Measurements from ENCODE around the gene PSPN.
"Not testable (repeated sequence)": the region's sequence is repeated elsewhere in the genome, so short reads cannot be mapped to it uniquely, and the experiment has no call there.

PSPN gene

GRCh38 chr19:6406401-6406800 lies 30.7 kb upstream of the PSPN start:
- H3K4me3 ChIP-seq (ENCODE audit: low read depth, low read length): no peak overlapping the region
- TF ChIP-seq CTCF (IDR thresholded peaks at IDR 0.05; ENCODE audit: low read depth, low read length): no peak
- TF ChIP-seq MAX (IDR thresholded peaks at IDR 0.05; ENCODE audit: low read depth, low read length): no peak
- no peak for TF ChIP-seq MYC (IDR thresholded peaks at IDR 0.05; ENCODE audit: low read depth, low read length)
- TF ChIP-seq POLR2A (IDR thresholded peaks at IDR 0.05; ENCODE audit: extremely low read depth, insufficient read length): no peak
- DNase-seq (ENCODE audit: low read depth): no peak

GRCh38 chr19:6402837-6403608 lies 27.3 kb upstream of the PSPN start:
- TF ChIP-seq MAX (IDR thresholded peaks at IDR 0.05; ENCODE audit: low read depth, low read length) (no peak), CTCF (IDR thresholded peaks at IDR 0.05; ENCODE audit: low read depth, low read length) (no peak), MYC (IDR thresholded peaks at IDR 0.05; ENCODE audit: low read depth, low read length) (no peak), POLR2A (IDR thresholded peaks at IDR 0.05; ENCODE audit: extremely low read depth, insufficient read length) (no peak)

GRCh38 chr19:6402058-6402457 lies 26.3 kb upstream of the PSPN start:
- TF ChIP-seq MAX (IDR thresholded peaks at IDR 0.05; ENCODE audit: low read depth, low read length) (no peak), MYC (IDR thresholded peaks at IDR 0.05; ENCODE audit: low read depth, low read length) (no peak), POLR2A (IDR thresholded peaks at IDR 0.05; ENCODE audit: extremely low read depth, insufficient read length) (no peak), CTCF (IDR thresholded peaks at IDR 0.05; ENCODE audit: low read depth, low read length) (no peak)
- H3K4me3 ChIP-seq (ENCODE audit: low read depth, low read length): no peak overlapping the region
- no peak for DNase-seq (ENCODE audit: low read depth)

More at GRCh38 chr19:6402837-6403608, 27.3 kb upstream of the PSPN start:
- no peak overlapping the region for H3K4me3 ChIP-seq (ENCODE audit: low read depth, low read length)
- no peak for DNase-seq (ENCODE audit: low read depth)

GRCh38 chr19:6400062-6400944 lies 24.6 kb upstream of the PSPN start:
- not testable (repeated sequence) for DNase-seq (ENCODE audit: low read depth); H3K4me3 ChIP-seq (ENCODE audit: low read depth, low read length)

- TF ChIP-seq MYC (IDR thresholded peaks at IDR 0.05; ENCODE audit: low read depth, low read length) (no peak), CTCF (IDR thresholded peaks at IDR 0.05; ENCODE audit: low read depth, low read length) (no peak), POLR2A (IDR thresholded peaks at IDR 0.05; ENCODE audit: extremely low read depth, insufficient read length) (no peak), MAX (IDR thresholded peaks at IDR 0.05; ENCODE audit: low read depth, low read length) (no peak)
- H3K4me3 ChIP-seq (ENCODE audit: low read depth, low read length): no peak overlapping the region
- DNase-seq (ENCODE audit: low read depth): no peak
These were observed 20.6 kb upstream of the PSPN start for GRCh38 chr19:6396305-6396704.

- TF ChIP-seq MYC (IDR thresholded peaks at IDR 0.05; ENCODE audit: low read depth, low read length) (no peak), MAX (IDR thresholded peaks at IDR 0.05; ENCODE audit: low read depth, low read length) (no peak), CTCF (IDR thresholded peaks at IDR 0.05; ENCODE audit: low read depth, low read length) (no peak), POLR2A (IDR thresholded peaks at IDR 0.05; ENCODE audit: extremely low read depth, insufficient read length) (no peak)
- no peak for DNase-seq (ENCODE audit: low read depth)
- H3K4me3 ChIP-seq (ENCODE audit: low read depth, low read length): no peak overlapping the region
These were observed 19.1 kb upstream of the PSPN start for GRCh38 chr19:6394831-6395230.

Measured in NB4 (cell line).